ENCODE data around the gene CDC27. TPM values are rescaled to one million over a fixed set of nuclear protein-coding genes. Genes with fewer than 3 reads are reported as not detected.

The CDC27 gene
- total and polyA plus RNA-seq, 2 experiments from 2014 or later = 35.6 to 63.5 TPM

DNA sequence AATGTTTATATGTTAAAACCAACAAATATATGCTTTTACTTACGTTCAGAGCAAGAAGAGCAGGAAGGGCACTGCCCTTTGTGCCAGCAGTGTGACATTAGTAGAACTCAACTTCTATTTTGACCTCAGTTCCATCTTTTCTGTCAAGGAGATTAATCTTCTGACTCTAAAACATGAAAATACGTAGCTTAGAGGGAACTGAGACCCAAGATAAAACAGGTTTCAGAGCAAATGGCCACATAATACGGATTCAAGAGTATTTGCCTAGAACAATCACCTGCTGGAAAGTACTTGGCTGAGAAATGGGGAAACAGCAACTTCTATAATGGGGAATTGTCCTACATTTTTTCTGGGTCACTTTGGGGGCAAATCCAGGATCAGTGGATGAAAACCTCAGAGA lies 42.2 kb upstream of the CDC27 start:
- Histone ChIP-seq H2AFZ (no peak overlapping the region), H3K27me3 (no peaks in the 10 kb centered on the region), H3K9me2 (replicated peaks; ENCODE audit: insufficient read depth) (no peaks in the 10 kb centered on the region), H3K36me3 (replicated peaks; ENCODE audit: insufficient read depth, low read depth) (no peaks in the 10 kb centered on the region), H3K4me3 (no peak overlapping the region), H3K4me2 (no peak overlapping the region), H3K79me2 (no peaks in the 10 kb centered on the region), H4K20me1 (ENCODE audit: insufficient read depth, poor library complexity, severe bottlenecking) (no peaks in the 10 kb centered on the region), H3K27ac (no peak overlapping the region), H3K4me1 (ENCODE audit: insufficient read depth) (no peaks in the 10 kb centered on the region), H3K9me3 (ENCODE audit: low read depth) (no peaks in the 10 kb centered on the region)
- no peak for TF ChIP-seq EZH2 (IDR thresholded peaks at IDR 0.05; ENCODE audit: borderline replicate concordance)
- no peak for DNase-seq (ENCODE audit: low spot score)
- 89% methylated on average over 3 of the region's 3 CpGs for WGBS (ENCODE audit: low lambda C conversion rate, missing lambda C conversion rate)

- Histone ChIP-seq H3K4me3 (no peak overlapping the region), H3K27me3 (no peaks in the 10 kb centered on the region), H3K9me3 (ENCODE audit: low read depth) (no peaks in the 10 kb centered on the region), H3K9me2 (replicated peaks; ENCODE audit: insufficient read depth) (no peaks in the 10 kb centered on the region), H3K36me3 (replicated peaks; ENCODE audit: insufficient read depth, low read depth) (no peaks in the 10 kb centered on the region), H3K27ac (no peak overlapping the region), H2AFZ (no peak overlapping the region), H3K79me2 (no peaks in the 10 kb centered on the region), H3K4me1 (ENCODE audit: insufficient read depth) (no peaks in the 10 kb centered on the region), H3K4me2 (no peak overlapping the region), H4K20me1 (ENCODE audit: insufficient read depth, poor library complexity, severe bottlenecking) (no peaks in the 10 kb centered on the region)
- 83% methylated on average over 10 of the region's 10 CpGs for whole genome bisulfite sequencing (ENCODE audit: low lambda C conversion rate, missing lambda C conversion rate)
- no peak for DNase-seq (ENCODE audit: low spot score)
- no peak for TF ChIP-seq EZH2phosphoT487 (IDR thresholded peaks at IDR 0.05; ENCODE audit: low read depth, severe bottlenecking, unreplicated experiment)
- TF ChIP-seq EZH2 (IDR thresholded peaks at IDR 0.05; ENCODE audit: borderline replicate concordance) = no peak
Measured at GRCh38 chr17:47230864-47231263, 41.8 kb upstream of the CDC27 start.

GRCh38 chr17:47229535-47230443 lies 40.7 kb upstream of the CDC27 start:
- Histone ChIP-seq H3K9me3 (ENCODE audit: low read depth) (no peaks in the 10 kb centered on the region), H3K36me3 (replicated peaks; ENCODE audit: insufficient read depth, low read depth) (no peaks in the 10 kb centered on the region), H3K9me2 (replicated peaks; ENCODE audit: insufficient read depth) (no peaks in the 10 kb centered on the region), H4K20me1 (ENCODE audit: insufficient read depth, poor library complexity, severe bottlenecking) (no peaks in the 10 kb centered on the region), H3K4me2 (peak overlapping the region; percentile 69), H3K4me1 (ENCODE audit: insufficient read depth) (no peaks in the 10 kb centered on the region), H3K4me3 (no peak overlapping the region), H3K79me2 (no peaks in the 10 kb centered on the region), H2AFZ (peak overlapping the region; percentile 39), H3K27ac (peak overlapping the region; percentile 17), H3K27me3 (no peaks in the 10 kb centered on the region)
- 15% methylated on average over 22 of the region's 22 CpGs for WGBS (ENCODE audit: low lambda C conversion rate, missing lambda C conversion rate)
- TF ChIP-seq EZH2phosphoT487 (IDR thresholded peaks at IDR 0.05; ENCODE audit: low read depth, severe bottlenecking, unreplicated experiment) = no peak
- TF ChIP-seq CTCF (IDR thresholded peaks at IDR 0.05; ENCODE audit: poor library complexity) = peak; percentile 92
- TF ChIP-seq EZH2 (IDR thresholded peaks at IDR 0.05; ENCODE audit: borderline replicate concordance) = no peak
- DNase-seq (ENCODE audit: low spot score) = peak; percentile 94

DNA sequence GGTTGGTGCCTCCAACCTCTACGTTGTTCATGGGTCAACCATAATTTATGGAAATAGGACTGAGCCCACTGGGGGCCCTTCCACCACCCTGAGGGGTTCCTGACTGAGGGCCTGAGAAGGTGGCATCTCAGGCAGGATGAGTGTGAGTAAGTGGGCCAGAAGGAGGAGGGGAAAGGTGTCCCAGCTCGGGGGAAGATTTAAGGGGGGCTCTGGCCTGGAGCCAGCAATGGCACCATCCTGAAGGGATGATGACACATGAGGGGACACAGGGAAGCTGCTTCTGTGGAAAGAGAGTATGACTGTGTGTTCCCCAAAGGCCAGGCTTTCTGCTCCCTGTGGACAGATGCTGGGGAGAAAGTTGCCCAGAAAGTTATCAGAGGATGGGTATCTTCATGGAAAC lies 38.8 kb upstream of the CDC27 start:
- TF ChIP-seq CTCF (IDR thresholded peaks at IDR 0.05; ENCODE audit: poor library complexity) = no peak
- TF ChIP-seq EZH2phosphoT487 (IDR thresholded peaks at IDR 0.05; ENCODE audit: low read depth, severe bottlenecking, unreplicated experiment) = no peak
- TF ChIP-seq EZH2 (IDR thresholded peaks at IDR 0.05; ENCODE audit: borderline replicate concordance) = no peak
- H3K9me2 ChIP-seq (replicated peaks; ENCODE audit: insufficient read depth) = no peaks in the 10 kb centered on the region
- no peaks in the 10 kb centered on the region for H3K36me3 ChIP-seq (replicated peaks; ENCODE audit: insufficient read depth, low read depth)
- H3K79me2 ChIP-seq = no peaks in the 10 kb centered on the region
- no peaks in the 10 kb centered on the region for H3K27me3 ChIP-seq
- no peak overlapping the region for H3K27ac ChIP-seq
- WGBS (ENCODE audit: low lambda C conversion rate, missing lambda C conversion rate) = 100% methylated on average over 1 of the region's 2 CpGs
- no peak for DNase-seq (ENCODE audit: low spot score)
- H3K4me3 ChIP-seq = no peak overlapping the region
- H3K4me2 ChIP-seq = no peak overlapping the region
- peaks cover 6% of the 10 kb centered on the region for H3K9me3 ChIP-seq (ENCODE audit: low read depth)
- H4K20me1 ChIP-seq (ENCODE audit: insufficient read depth, poor library complexity, severe bottlenecking) = no peaks in the 10 kb centered on the region
- no peaks in the 10 kb centered on the region for H3K4me1 ChIP-seq (ENCODE audit: insufficient read depth)
- no peak overlapping the region for H2AFZ ChIP-seq
